ENCODE results near the gene PRKD1.

Gene PRKD1

GRCh38 chr14:29569194-29569593 is 358.5 kb downstream of the PRKD1 start:
- Histone ChIP-seq H3K36me3 (ENCODE audit: control insufficient read depth, insufficient read depth, low read length) (no peaks in the 10 kb centered on the region), H3K27me3 (ENCODE audit: control insufficient read depth, insufficient read depth, low read length, poor library complexity, severe bottlenecking) (no peaks in the 10 kb centered on the region), H3K9me3 (ENCODE audit: control insufficient read depth, low read length) (no peaks in the 10 kb centered on the region), H3K4me3 (ENCODE audit: insufficient read depth, low read depth, low read length) (no peak overlapping the region), H3K27ac (ENCODE audit: insufficient read depth, low read depth, low read length, poor library complexity, severe bottlenecking) (no peak overlapping the region), H3K4me1 (ENCODE audit: control insufficient read depth, insufficient read depth, low read length) (no peaks in the 10 kb centered on the region)
- whole genome bisulfite sequencing, 2 experiments: 93 to 100% methylated on average over 2 of the region's 2 CpGs

- 85 to 93% methylated on average over 1 of the region's 1 CpG for WGBS, 2 experiments
- H3K9me3 ChIP-seq (ENCODE audit: control insufficient read depth, low read length): no peaks in the 10 kb centered on the region
- no peaks in the 10 kb centered on the region for H3K36me3 ChIP-seq (ENCODE audit: control insufficient read depth, insufficient read depth, low read length)
- no peaks in the 10 kb centered on the region for H3K4me1 ChIP-seq (ENCODE audit: control insufficient read depth, insufficient read depth, low read length)
- no peak overlapping the region for H3K27ac ChIP-seq (ENCODE audit: insufficient read depth, low read depth, low read length, poor library complexity, severe bottlenecking)
- no peak overlapping the region for H3K4me3 ChIP-seq (ENCODE audit: insufficient read depth, low read depth, low read length)
- H3K27me3 ChIP-seq (ENCODE audit: control insufficient read depth, insufficient read depth, low read length, poor library complexity, severe bottlenecking): no peaks in the 10 kb centered on the region
Observed at GRCh38 chr14:29566194-29566593, 361.5 kb downstream of the PRKD1 start.

- Histone ChIP-seq H3K36me3 (ENCODE audit: control insufficient read depth, insufficient read depth, low read length) (no peaks in the 10 kb centered on the region), H3K4me1 (ENCODE audit: control insufficient read depth, insufficient read depth, low read length) (no peaks in the 10 kb centered on the region), H3K27ac (ENCODE audit: insufficient read depth, low read depth, low read length, poor library complexity, severe bottlenecking) (no peak overlapping the region), H3K9me3 (ENCODE audit: control insufficient read depth, low read length) (no peaks in the 10 kb centered on the region), H3K4me3 (ENCODE audit: insufficient read depth, low read depth, low read length) (no peak overlapping the region), H3K27me3 (ENCODE audit: control insufficient read depth, insufficient read depth, low read length, poor library complexity, severe bottlenecking) (no peaks in the 10 kb centered on the region)
- 90 to 95% methylated on average over 4 of the region's 4 CpGs for WGBS, 2 experiments
Observed at GRCh38 chr14:29558516-29558915, 369.1 kb downstream of the PRKD1 start.

- H3K36me3 ChIP-seq (ENCODE audit: control insufficient read depth, insufficient read depth, low read length): no peaks in the 10 kb centered on the region
- H3K27ac ChIP-seq (ENCODE audit: insufficient read depth, low read depth, low read length, poor library complexity, severe bottlenecking): no peak overlapping the region
- WGBS, 2 experiments: 93 to 94% methylated on average over 3 of the region's 3 CpGs
- H3K4me3 ChIP-seq (ENCODE audit: insufficient read depth, low read depth, low read length): no peak overlapping the region
- H3K27me3 ChIP-seq (ENCODE audit: control insufficient read depth, insufficient read depth, low read length, poor library complexity, severe bottlenecking): no peaks in the 10 kb centered on the region
- no peaks in the 10 kb centered on the region for H3K9me3 ChIP-seq (ENCODE audit: control insufficient read depth, low read length)
- no peaks in the 10 kb centered on the region for H3K4me1 ChIP-seq (ENCODE audit: control insufficient read depth, insufficient read depth, low read length)
Observed at GRCh38 chr14:29554335-29554734, 373.3 kb downstream of the PRKD1 start.

- Histone ChIP-seq H3K27me3 (ENCODE audit: control insufficient read depth, insufficient read depth, low read length, poor library complexity, severe bottlenecking) (no peaks in the 10 kb centered on the region), H3K27ac (ENCODE audit: insufficient read depth, low read depth, low read length, poor library complexity, severe bottlenecking) (no peak overlapping the region), H3K4me1 (ENCODE audit: control insufficient read depth, insufficient read depth, low read length) (no peaks in the 10 kb centered on the region), H3K9me3 (ENCODE audit: control insufficient read depth, low read length) (no peaks in the 10 kb centered on the region), H3K4me3 (ENCODE audit: insufficient read depth, low read depth, low read length) (no peak overlapping the region), H3K36me3 (ENCODE audit: control insufficient read depth, insufficient read depth, low read length) (no peaks in the 10 kb centered on the region)
- 94 to 97% methylated on average over 4 of the region's 4 CpGs for WGBS, 2 experiments
Observed at GRCh38 chr14:29553427-29553826, 374.2 kb downstream of the PRKD1 start.

GRCh38 chr14:29548948-29549370 is 378.7 kb downstream of the PRKD1 start:
- 0% methylated on average over 1 of the region's 2 CpGs; no CpG with 5 or more reads in 1 of the 2 experiments for WGBS, 2 experiments
- H3K4me3 ChIP-seq (ENCODE audit: insufficient read depth, low read depth, low read length): no peak overlapping the region
- no peaks in the 10 kb centered on the region for H3K27me3 ChIP-seq (ENCODE audit: control insufficient read depth, insufficient read depth, low read length, poor library complexity, severe bottlenecking)
- H3K9me3 ChIP-seq (ENCODE audit: control insufficient read depth, low read length): no peaks in the 10 kb centered on the region
- no peak overlapping the region for H3K27ac ChIP-seq (ENCODE audit: insufficient read depth, low read depth, low read length, poor library complexity, severe bottlenecking)
- H3K36me3 ChIP-seq (ENCODE audit: control insufficient read depth, insufficient read depth, low read length): no peaks in the 10 kb centered on the region
- no peaks in the 10 kb centered on the region for H3K4me1 ChIP-seq (ENCODE audit: control insufficient read depth, insufficient read depth, low read length)

GRCh38 chr14:29545714-29546113 is 381.9 kb downstream of the PRKD1 start:
- Histone ChIP-seq H3K27me3 (ENCODE audit: control insufficient read depth, insufficient read depth, low read length, poor library complexity, severe bottlenecking) (no peaks in the 10 kb centered on the region), H3K4me3 (ENCODE audit: insufficient read depth, low read depth, low read length) (no peak overlapping the region), H3K36me3 (ENCODE audit: control insufficient read depth, insufficient read depth, low read length) (no peaks in the 10 kb centered on the region), H3K4me1 (ENCODE audit: control insufficient read depth, insufficient read depth, low read length) (no peaks in the 10 kb centered on the region), H3K27ac (ENCODE audit: insufficient read depth, low read depth, low read length, poor library complexity, severe bottlenecking) (no peak overlapping the region), H3K9me3 (ENCODE audit: control insufficient read depth, low read length) (no peaks in the 10 kb centered on the region)
- 94 to 100% methylated on average over 2 of the region's 2 CpGs for WGBS, 2 experiments

- Histone ChIP-seq H3K36me3 (ENCODE audit: control insufficient read depth, insufficient read depth, low read length) (no peaks in the 10 kb centered on the region), H3K4me1 (ENCODE audit: control insufficient read depth, insufficient read depth, low read length) (no peaks in the 10 kb centered on the region), H3K27ac (ENCODE audit: insufficient read depth, low read depth, low read length, poor library complexity, severe bottlenecking) (no peak overlapping the region), H3K27me3 (ENCODE audit: control insufficient read depth, insufficient read depth, low read length, poor library complexity, severe bottlenecking) (no peaks in the 10 kb centered on the region), H3K9me3 (ENCODE audit: control insufficient read depth, low read length) (no peaks in the 10 kb centered on the region), H3K4me3 (ENCODE audit: insufficient read depth, low read depth, low read length) (no peak overlapping the region)
Observed at GRCh38 chr14:29536886-29537511, 390.6 kb downstream of the PRKD1 start.

- no peak overlapping the region for H3K4me3 ChIP-seq (ENCODE audit: insufficient read depth, low read depth, low read length)
- H3K36me3 ChIP-seq (ENCODE audit: control insufficient read depth, insufficient read depth, low read length): no peaks in the 10 kb centered on the region
Observed at GRCh38 chr14:29529418-29529817, 398.2 kb downstream of the PRKD1 start.

GRCh38 chr14:29528889-29529288 is 398.8 kb downstream of the PRKD1 start:
- H3K4me3 ChIP-seq (ENCODE audit: insufficient read depth, low read depth, low read length): no peak overlapping the region
- H3K36me3 ChIP-seq (ENCODE audit: control insufficient read depth, insufficient read depth, low read length): no peaks in the 10 kb centered on the region
- H3K27me3 ChIP-seq (ENCODE audit: control insufficient read depth, insufficient read depth, low read length, poor library complexity, severe bottlenecking): no peaks in the 10 kb centered on the region
- WGBS, 2 experiments: 17 to 21% methylated on average over 1 of the region's 1 CpG
- no peaks in the 10 kb centered on the region for H3K4me1 ChIP-seq (ENCODE audit: control insufficient read depth, insufficient read depth, low read length)
- H3K9me3 ChIP-seq (ENCODE audit: control insufficient read depth, low read length): no peaks in the 10 kb centered on the region
- H3K27ac ChIP-seq (ENCODE audit: insufficient read depth, low read depth, low read length, poor library complexity, severe bottlenecking): no peak overlapping the region

More at GRCh38 chr14:29529418-29529817, 398.2 kb downstream of the PRKD1 start:
- Histone ChIP-seq H3K27ac (ENCODE audit: insufficient read depth, low read depth, low read length, poor library complexity, severe bottlenecking) (no peak overlapping the region), H3K27me3 (ENCODE audit: control insufficient read depth, insufficient read depth, low read length, poor library complexity, severe bottlenecking) (no peaks in the 10 kb centered on the region), H3K9me3 (ENCODE audit: control insufficient read depth, low read length) (no peaks in the 10 kb centered on the region), H3K4me1 (ENCODE audit: control insufficient read depth, insufficient read depth, low read length) (no peaks in the 10 kb centered on the region)
- WGBS, 2 experiments: 36 to 55% methylated on average over 5 to 7 of the region's 7 CpGs

- H3K4me3 ChIP-seq (ENCODE audit: insufficient read depth, low read depth, low read length): no peak overlapping the region
- no peaks in the 10 kb centered on the region for H3K27me3 ChIP-seq (ENCODE audit: control insufficient read depth, insufficient read depth, low read length, poor library complexity, severe bottlenecking)
- no peaks in the 10 kb centered on the region for H3K9me3 ChIP-seq (ENCODE audit: control insufficient read depth, low read length)
- no peaks in the 10 kb centered on the region for H3K36me3 ChIP-seq (ENCODE audit: control insufficient read depth, insufficient read depth, low read length)
- no peak overlapping the region for H3K27ac ChIP-seq (ENCODE audit: insufficient read depth, low read depth, low read length, poor library complexity, severe bottlenecking)
- H3K4me1 ChIP-seq (ENCODE audit: control insufficient read depth, insufficient read depth, low read length): no peaks in the 10 kb centered on the region
Observed at GRCh38 chr14:29527286-29527685, 400.4 kb downstream of the PRKD1 start.

Data from ectodermal cell (in vitro differentiated cells).